ENCODE measurements around the gene GMCL2.

DNA sequence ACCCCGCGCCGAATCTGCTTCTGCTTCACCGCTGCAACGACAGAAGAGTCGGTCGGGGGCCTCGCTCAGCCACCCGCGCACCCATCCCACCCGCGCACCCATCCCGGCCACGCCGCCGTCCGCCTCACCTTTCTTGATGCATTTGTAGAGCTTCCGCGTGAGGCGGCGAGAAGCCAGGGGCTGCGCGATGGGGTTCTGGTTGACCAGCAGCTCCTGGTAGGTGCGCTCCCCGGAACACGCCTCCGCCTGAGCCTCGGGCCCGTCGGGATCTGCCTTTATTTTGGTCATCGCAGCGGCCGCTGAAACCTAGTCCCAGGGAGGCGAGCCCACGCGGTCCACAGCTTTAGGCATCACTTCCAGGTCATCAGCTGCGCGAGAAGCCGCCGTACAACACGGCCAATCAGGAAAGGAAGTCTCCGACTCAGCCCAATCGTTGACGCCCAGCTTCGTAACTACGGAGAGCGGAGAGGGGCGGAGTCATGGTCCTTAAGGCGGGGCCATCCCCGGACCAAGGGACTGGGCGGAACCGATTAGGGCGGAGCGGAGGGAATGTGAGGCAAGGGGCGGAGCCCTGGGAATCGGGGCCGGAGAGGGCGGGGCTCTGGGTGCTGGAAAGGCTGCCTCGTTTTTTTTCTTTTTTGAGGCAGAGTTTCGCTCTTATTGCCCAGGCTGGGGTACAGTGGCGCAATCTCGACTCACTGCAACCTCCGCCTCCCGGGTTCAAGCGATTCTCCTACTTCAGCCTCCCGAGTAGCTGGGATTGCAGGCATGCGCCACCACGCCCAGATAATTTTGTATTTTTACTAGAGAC is 33.4 kb downstream of the GMCL2 start, which contains the start of gene NHP2:
- TF ChIP-seq, protein P1, sequence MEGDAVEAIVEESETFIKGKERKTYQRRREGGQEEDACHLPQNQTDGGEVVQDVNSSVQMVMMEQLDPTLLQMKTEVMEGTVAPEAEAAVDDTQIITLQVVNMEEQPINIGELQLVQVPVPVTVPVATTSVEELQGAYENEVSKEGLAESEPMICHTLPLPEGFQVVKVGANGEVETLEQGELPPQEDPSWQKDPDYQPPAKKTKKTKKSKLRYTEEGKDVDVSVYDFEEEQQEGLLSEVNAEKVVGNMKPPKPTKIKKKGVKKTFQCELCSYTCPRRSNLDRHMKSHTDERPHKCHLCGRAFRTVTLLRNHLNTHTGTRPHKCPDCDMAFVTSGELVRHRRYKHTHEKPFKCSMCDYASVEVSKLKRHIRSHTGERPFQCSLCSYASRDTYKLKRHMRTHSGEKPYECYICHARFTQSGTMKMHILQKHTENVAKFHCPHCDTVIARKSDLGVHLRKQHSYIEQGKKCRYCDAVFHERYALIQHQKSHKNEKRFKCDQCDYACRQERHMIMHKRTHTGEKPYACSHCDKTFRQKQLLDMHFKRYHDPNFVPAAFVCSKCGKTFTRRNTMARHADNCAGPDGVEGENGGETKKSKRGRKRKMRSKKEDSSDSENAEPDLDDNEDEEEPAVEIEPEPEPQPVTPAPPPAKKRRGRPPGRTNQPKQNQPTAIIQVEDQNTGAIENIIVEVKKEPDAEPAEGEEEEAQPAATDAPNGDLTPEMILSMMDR (IDR thresholded peaks at IDR 0.05): no peak
- TF ChIP-seq POLR2A (IDR thresholded peaks at IDR 0.05): peak; percentile 25 to 29

Measured in gastroesophageal sphincter (tissue), 3 donors.